ENCODE measurements around the gene PMAIP1. TPM values are rescaled to one million over a fixed set of nuclear protein-coding genes. Genes with fewer than 3 reads are reported as not detected.

Gene PMAIP1
- total and polyA plus RNA-seq, 3 donors from 2014 or later: 4.7 to 6.0 (median 4.8) TPM

DNA sequence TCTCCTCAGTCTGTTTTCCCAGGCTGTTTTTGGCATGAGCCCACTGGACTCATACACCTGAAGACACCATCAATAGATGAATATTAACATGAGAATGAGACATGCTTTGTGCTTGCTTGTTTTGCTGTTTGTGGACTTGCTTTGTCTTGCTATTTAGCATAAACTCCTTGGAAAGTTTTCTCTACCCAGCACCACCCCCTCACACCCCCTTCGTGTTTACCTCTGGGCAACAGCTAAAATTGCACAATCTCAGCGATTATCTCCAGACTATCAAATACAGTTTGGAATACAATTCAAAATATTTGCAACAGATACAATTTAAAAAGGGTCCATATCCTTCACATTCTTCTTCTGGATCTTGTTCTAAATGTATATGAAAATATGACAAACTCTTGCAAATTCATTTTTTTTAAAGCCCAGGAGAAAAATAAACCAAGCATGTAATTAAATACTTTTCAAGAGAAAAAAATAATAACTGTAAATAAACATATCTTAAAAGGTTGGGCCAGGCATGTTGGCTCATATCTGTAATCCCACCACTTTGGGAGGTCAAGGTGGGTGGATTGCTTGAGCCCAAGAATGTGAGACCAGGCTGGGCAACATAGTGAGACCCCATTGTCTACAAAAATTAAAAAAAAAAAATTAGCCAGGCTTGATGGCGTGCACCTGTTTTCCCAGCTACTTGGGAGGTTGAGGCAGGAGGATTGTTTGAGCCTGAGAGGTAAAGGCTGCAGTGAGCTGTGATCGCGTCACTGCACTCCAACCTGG is 32.3 kb upstream of the PMAIP1 start:
- H3K4me3 ChIP-seq: no peak overlapping the region
- H3K27me3 ChIP-seq: no peaks in the 10 kb centered on the region
- no peak for TF ChIP-seq CTCF (IDR thresholded peaks at IDR 0.05)
- no peak for DNase-seq
- H3K27ac ChIP-seq: no peak overlapping the region
- no peaks in the 10 kb centered on the region for H3K9me3 ChIP-seq
- no peaks in the 10 kb centered on the region for H3K36me3 ChIP-seq (ENCODE audit: low read depth, missing control alignments)
- intact Hi-C loops (cut with DNase I; ENCODE audit: low total_unique reads): no loop called here
- no peaks in the 10 kb centered on the region for H3K4me1 ChIP-seq
- 53 to 60% methylated on average over 5 of the region's 5 CpGs for WGBS, 2 donors

GRCh38 chr18:59870623-59871130 is 29.1 kb upstream of the PMAIP1 start:
- Histone ChIP-seq H3K36me3 (ENCODE audit: low read depth, missing control alignments) (no peaks in the 10 kb centered on the region), H3K4me1 (no peaks in the 10 kb centered on the region), H3K27me3 (no peaks in the 10 kb centered on the region), H3K9me3 (no peaks in the 10 kb centered on the region), H3K4me3 (no peak overlapping the region), H3K27ac (no peak overlapping the region)
- intact Hi-C loops (cut with DNase I; ENCODE audit: low total_unique reads): no loop called here
- no peak for TF ChIP-seq CTCF (IDR thresholded peaks at IDR 0.05)
- no peak for TF ChIP-seq POLR2A (IDR thresholded peaks at IDR 0.05)
- DNase-seq: no peak

DNA sequence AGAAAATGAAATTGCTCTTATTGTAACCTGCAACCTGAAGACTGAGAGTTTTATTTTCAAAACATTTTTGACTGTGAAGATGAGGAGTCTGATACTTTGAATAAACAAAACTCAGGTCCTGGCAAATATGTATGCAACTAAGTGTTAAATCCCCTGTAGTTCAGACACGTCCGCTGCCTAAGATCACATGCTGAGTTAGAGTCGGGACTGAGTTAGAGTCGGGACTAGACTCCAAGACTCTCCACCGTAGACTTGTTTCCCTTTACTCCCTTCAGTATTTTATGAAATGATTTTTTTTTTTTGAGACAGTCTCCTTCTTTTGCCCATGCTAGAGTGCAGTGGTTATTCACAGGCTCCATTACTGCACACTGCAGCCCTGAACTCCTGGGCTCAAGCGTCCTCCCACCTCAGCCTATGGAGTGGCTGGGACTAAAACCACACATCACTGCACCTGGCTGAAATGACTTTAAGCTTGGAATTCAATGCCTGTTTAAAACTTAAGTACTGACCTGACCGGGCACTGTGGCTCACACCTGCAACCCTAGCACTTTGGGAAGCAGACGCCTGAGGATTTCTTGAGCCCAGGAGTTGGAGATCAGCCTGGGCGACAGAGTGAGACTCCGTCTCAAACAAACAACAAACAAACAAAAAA is 28.0 kb upstream of the PMAIP1 start:
- 80 to 82% methylated on average over 10 of the region's 10 CpGs for WGBS, 2 donors
- Histone ChIP-seq H3K4me3 (no peak overlapping the region), H3K4me1 (no peaks in the 10 kb centered on the region), H3K27ac (no peak overlapping the region), H3K36me3 (ENCODE audit: low read depth, missing control alignments) (no peaks in the 10 kb centered on the region), H3K9me3 (no peaks in the 10 kb centered on the region), H3K27me3 (no peaks in the 10 kb centered on the region)
- no peak for DNase-seq
- TF ChIP-seq CTCF (IDR thresholded peaks at IDR 0.05) (no peak), POLR2A (IDR thresholded peaks at IDR 0.05) (no peak)
- intact Hi-C loops (cut with DNase I; ENCODE audit: low total_unique reads): no loop called here

- H3K27ac ChIP-seq: no peak overlapping the region
Observed at GRCh38 chr18:59873641-59874040, 26.2 kb upstream of the PMAIP1 start.

More at GRCh38 chr18:59873641-59874040, 26.2 kb upstream of the PMAIP1 start:
- WGBS, 2 donors: 57 to 68% methylated on average over 2 of the region's 2 CpGs
- H3K4me1 ChIP-seq: no peaks in the 10 kb centered on the region
- no peaks in the 10 kb centered on the region for H3K9me3 ChIP-seq
- H3K36me3 ChIP-seq (ENCODE audit: low read depth, missing control alignments): no peaks in the 10 kb centered on the region
- intact Hi-C loops (cut with DNase I; ENCODE audit: low total_unique reads): no loop called here
- H3K4me3 ChIP-seq: no peak overlapping the region
- no peak for DNase-seq
- TF ChIP-seq POLR2A (IDR thresholded peaks at IDR 0.05) (no peak), CTCF (IDR thresholded peaks at IDR 0.05) (no peak)
- no peaks in the 10 kb centered on the region for H3K27me3 ChIP-seq
